GM18517 (cell line): ENCODE measurements around the gene DGCR6L.
"Not testable (repeated sequence)": the region's sequence is repeated elsewhere in the genome, so short reads cannot be mapped to it uniquely, and the experiment has no call there.

Source experiments
- ATAC-seq: cut with Tn5 transposase; IDR thresholded peaks from one replicate; pipeline ENCODE4 v1.9.1; 2021; ENCODE audit warnings: mild to moderate bottlenecking, moderate library complexity; ENCODE audit not compliant: unreplicated experiment

The DGCR6L gene

DNA sequence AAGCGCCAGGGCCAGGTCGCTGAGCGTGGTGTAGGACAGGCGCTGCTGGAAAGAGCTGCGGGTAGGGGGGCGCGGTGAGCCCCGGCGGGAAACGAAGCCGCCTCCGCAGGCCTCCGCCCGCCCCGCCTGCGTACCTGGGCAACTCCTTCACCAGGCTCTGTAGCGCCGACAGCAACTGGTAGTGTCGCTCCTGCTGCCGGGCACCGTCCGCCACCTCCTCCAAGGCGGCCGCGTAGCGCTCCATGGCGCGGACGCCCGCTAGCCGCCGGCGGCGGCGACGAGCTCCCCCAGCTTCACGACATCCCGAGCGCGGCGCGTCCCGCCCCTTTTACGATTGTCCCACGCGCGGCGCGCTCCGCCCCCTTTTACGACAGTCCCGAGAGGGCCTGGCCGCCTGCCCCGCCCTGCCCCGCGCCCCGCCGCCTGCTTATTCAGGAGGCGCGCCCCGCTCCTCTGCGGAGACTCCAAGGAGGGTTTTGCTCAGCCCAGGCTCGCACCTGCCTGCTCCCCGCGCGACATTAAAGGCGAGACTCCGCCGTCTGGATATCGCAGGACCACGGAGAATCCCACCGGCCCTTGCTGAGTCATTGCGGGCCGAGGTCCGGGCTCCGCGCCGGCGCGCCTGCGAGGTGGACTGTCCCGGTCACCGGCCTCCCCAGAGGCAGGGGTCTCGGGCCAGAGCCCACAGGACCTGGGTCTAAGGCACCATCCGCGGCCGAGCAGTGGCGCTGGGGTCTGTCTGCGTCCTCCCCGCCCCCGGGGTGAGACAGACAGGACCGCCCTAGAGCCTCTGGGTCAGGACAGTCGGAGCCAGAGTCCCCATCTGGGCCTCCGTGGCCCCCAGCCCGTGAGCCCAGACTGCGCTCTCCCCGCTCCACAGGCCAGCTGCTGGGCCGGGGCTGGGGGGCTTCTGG is at the start of gene DGCR6L:
DGCR6L (minus strand) TSS at position 316 of the 914 bp plus-strand sequence; CDS start at position 244, 72 bp downstream.
- peak; percentile 62 for ATAC-seq

DNA sequence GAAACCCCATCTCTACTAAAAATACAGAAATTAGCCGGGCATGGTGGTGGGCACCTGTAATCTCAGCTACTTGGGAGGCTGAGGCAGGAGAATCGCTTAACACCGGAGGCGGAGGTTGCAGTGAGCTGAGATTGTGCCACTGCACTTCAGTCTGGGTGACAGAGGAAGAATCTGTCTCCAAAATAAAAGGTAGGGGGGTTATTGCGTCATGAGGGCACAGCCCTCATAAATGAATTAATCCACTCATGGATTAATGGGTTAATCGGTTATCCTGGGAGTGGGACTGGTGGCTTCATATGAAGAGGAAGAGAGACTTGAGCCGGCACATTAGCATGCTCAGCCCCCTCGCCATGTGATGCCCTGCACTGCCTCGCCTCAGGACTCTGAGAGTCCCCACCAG is 49.0 kb upstream of the DGCR6L start:
- not testable (repeated sequence) for ATAC-seq

DNA sequence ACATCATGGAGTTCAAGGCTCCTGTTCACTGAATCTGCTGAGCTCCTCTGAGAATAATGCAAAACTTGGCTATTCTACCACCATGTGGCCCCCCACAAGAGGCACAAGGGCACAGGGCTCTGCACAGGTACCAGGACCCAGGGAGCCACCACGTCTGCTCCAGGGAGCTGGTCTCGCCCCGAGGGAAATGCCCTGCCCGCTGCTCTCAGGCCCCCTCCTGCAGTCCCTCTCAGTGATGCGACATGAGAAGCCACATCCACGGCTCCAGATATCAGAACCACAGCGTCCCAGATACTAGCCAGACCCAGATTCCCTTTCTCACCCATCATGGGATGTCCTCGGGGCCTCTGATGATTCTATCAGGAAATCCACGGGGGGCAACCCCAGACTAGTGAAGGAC is 47.0 kb upstream of the DGCR6L start:
- ATAC-seq = not testable (repeated sequence)

- ATAC-seq = not testable (repeated sequence)
Observed at GRCh38 chr22:20364335-20365260, 44.7 kb upstream of the DGCR6L start.

- ATAC-seq = not testable (repeated sequence)
Observed at GRCh38 chr22:20362403-20362802, 42.5 kb upstream of the DGCR6L start.

GRCh38 chr22:20361752-20362229 is 41.9 kb upstream of the DGCR6L start:
- ATAC-seq = not testable (repeated sequence)

DNA sequence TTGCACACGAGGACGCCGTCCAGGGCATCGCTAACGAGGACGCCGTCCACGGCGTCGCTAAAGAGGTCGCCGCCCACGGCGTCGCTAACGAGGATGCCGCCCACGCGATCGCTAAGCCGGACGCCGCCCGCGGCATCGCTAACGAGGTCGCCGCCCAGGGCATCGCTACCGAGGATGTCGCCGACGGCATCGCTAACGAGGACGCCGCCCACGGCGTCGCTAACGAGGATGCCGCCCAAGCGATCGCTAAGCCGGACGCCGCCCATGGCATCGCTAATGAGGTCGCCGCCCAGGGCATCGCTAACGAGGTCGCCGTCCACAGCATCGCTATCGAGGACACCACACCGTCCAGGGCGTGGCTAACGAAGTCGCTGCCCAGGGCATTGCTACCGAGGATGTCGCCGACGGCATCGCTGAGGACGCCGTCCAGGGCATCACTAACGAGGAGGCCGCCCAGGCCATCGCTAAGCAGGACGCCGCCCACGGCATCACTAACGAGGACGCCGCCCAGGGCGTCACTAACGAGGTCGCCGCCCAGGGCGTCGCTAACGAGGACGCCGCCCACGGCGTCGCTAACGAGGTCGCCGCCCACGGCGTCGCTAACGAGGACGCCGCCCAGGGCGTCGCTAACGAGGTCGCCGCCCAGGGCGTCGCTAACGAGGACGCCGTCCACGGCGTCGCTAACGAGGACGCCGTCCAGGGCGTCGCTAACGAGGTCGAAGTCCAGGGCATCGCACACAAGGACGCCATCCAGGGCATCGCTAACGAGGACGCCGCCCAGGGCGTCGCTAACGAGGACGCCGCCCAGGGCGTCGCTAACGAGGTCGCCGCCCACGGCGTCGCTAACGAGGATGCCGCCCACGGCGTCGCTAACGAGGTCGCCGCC is 41.2 kb upstream of the DGCR6L start:
- not testable (repeated sequence) for ATAC-seq

GRCh38 chr22:20360261-20360660 is 40.4 kb upstream of the DGCR6L start:
- not testable (repeated sequence) for ATAC-seq

DNA sequence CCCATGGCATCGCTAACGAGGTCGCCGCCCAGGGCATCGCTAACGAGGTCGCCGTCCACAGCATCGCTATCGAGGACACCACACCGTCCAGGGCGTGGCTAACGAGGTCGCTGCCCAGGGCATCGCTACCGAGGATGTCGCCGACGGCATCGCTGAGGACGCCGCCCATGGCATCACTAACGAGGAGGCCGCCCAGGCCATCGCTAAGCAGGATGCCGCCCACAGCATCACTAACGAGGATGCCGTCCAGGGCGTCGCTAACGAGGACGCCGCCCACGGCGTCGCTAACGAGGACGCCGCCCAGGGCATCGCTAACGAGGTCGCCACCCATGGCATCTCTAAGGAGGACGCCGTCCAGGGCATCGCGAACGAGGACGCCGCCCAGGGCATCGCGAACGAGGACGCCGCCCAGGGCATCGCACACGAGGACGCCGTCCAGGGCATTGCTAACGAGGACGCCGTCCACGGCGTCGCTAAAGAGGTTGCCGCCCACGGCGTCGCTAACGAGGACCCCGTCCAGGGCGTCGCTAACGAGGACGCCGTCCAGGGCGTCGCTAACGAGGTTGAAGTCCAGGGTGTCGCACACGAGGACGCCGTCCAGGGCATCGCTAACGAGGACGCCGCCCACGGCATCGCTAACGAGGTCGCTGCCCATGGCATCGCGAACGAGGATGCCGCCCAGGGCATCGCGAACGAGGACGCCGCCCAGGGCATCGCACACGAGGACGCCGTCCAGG is 38.8 kb upstream of the DGCR6L start:
- not testable (repeated sequence) for ATAC-seq

- ATAC-seq = not testable (repeated sequence)
Observed at GRCh38 chr22:20357967-20358366, 38.1 kb upstream of the DGCR6L start.

DNA sequence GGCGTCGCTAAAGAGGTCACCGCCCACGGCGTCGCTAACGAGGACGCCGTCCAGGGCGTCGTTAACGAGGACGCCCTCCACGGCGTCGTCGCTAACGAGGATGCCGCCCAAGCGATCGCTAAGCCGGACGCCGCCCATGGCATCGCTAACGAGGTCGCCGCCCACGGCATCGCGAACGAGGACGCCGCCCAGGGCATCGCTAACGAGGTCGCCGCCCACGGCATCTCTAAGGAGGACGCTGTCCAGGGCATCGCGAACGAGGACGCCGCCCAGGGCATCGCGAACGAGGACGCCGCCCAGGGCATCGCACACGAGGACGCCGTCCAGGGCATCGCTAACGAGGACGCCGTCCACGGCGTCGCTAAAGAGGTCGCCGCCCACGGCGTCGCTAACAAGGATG is 37.0 kb upstream of the DGCR6L start:
- not testable (repeated sequence) for ATAC-seq

DNA sequence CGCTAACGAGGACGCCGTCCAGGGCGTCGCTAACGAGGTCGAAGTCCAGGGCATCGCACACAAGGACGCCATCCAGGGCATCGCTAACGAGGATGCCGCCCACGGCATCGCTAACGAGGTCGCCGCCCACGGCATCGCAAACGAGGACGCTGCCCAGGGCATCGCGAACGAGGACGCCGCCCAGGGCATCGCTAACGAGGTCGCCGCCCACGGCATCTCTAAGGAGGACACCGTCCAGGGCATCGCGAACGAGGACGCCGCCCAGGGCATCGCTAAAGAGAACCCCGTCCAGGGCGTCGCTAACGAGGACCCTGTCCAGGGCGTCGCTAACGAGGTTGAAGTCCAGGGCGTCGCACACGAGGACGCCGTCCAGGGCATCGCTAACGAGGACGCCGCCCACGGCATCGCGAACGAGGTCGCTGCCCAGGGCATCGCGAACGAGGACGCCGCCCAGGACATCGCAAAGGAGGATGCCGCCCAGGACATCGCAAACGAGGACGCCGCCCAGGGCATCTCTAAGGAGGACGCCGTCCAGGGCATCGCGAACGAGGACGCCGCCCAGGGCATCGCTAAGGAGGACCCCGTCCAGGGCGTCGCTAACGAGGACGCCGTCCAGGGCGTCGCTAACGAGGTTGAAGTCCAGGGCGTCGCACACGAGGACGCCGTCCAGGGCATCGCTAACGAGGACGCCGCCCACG is 36.2 kb upstream of the DGCR6L start:
- not testable (repeated sequence) for ATAC-seq

- no peak for ATAC-seq
Observed at GRCh38 chr22:20354238-20354975, 34.5 kb upstream of the DGCR6L start.

DNA sequence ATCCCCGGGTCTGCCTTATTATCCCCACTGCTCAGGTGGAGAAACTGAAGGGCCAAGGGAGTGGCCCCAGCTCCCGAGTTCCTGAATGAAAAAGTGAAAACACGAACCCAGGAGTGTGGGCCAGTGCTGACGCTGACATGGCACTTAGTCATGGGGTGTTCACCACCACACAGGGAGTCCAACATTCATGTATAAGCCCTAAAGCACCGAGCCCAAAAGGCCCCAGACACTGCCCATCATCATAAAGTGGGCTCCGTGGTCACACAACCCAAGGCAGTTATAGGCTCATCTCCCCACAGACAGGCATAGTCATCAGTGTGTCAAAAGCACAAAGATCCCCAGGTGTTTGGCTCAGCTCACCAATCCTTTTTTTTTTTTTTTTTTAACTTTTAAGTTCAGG is 32.7 kb upstream of the DGCR6L start:
- not testable (repeated sequence) for ATAC-seq

DNA sequence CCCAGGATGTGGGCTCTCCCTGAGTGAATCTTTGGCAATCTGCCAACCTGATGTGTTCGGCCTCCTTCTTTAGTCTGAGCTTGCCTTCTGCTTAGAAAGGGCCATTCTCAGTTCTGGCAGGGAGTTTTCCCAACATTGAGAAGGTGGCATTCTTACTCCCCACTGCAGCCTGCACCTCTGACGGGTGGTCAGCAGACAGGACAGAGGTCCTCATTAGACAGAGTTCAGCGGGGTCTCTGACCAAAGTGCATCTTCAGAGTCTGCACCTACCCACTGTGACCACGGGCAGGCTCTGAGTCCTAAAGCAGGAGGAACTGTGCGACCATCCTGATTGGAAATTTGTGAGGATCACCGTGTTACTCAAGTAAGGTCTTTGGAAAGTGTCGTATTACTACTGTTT is 26.7 kb upstream of the DGCR6L start:
- not testable (repeated sequence) for ATAC-seq

DNA sequence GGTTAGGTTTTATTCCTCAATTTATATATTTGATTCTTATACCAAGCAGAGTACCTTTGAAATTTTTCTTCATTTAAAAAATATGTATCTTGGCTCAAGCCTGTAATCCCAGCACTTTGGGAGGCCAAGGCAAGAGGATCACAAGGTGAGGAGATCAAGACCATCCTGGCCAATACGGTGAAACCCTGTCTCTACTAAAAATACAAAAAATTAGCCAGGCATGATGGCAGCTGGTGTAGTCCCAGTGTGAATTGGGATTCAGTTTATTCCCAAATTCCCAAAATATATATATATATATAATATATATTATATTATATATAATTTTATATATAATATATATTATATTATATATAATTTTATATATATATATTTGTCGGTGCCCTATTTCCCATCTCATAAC is 18.4 kb upstream of the DGCR6L start:
- not testable (repeated sequence) for ATAC-seq

DNA sequence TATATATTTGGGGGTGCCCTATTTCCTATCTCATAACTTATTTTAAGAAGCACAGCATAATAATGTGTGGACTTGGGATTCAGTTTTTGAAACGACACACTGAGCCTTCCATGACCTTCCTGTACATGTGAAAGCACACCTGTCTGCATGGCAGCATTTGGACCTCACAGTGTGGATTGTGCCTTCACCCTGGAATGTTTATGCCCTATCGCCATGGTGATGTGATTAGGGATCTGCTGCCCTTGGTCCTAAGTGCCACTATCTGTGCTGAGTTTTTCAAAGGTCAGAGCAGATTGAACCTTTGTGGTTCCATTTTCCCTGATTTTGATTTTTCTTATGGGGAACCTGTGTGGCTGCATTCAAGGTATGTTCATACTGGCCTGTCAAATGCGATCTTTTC is 17.9 kb upstream of the DGCR6L start:
- ATAC-seq = not testable (repeated sequence)

DNA sequence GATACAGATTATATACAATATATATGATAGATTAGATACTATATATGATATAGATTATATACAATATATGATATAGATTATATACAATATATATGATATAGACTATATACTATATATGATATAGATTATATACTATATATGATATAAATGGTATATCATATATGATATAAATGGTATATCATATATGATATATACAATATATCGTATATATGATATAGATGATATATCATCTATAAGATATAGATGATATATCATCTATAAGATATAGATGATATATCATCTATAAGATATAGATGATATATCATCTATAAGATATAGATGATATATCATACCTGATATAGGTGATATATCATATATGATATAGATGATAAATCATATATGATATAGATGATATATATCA is 16.7 kb upstream of the DGCR6L start:
- ATAC-seq = not testable (repeated sequence)
